ENCODE measurements around the gene SLC15A4. TPM values are rescaled to one million over a fixed set of nuclear protein-coding genes. Genes with fewer than 3 reads are reported as not detected.

The SLC15A4 gene
- total RNA-seq, 2 donors from 2014 or later: 116 to 165 TPM

DNA sequence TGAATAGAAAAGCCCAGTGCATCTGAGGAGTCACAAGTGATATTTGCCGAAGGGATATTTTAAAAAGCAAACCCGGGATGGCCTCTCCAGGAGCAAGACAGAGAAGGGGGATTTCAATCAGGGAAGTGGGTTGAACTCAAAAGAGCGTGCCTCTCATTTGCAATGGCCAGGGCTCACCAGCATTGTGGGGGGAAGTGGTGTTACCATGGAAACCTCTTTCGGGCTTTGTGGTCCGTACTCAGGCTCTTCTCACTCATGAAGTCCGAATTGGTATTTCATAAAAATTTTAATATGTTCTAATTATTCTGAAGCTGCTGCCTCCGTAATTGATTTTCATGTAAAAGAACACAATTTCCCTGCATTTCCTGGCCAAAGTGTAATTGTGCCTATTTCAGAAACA lies 79.8 kb downstream of the SLC15A4 start:
- no peak overlapping the region for H3K4me3 ChIP-seq
- H3K9me3 ChIP-seq: no peaks in the 10 kb centered on the region
- no peaks in the 10 kb centered on the region for H3K4me1 ChIP-seq (ENCODE audit: control insufficient read depth in 1 of 2, low read depth in 2 of 2)
- ATAC-seq (ENCODE audit: insufficient number of reproducible peaks, low FRiP score, low read depth) (no peak), DNase-seq (ENCODE audit: low spot score) (no peak)
- no peaks in the 10 kb centered on the region for H3K27me3 ChIP-seq (replicated peaks; ENCODE audit: insufficient read depth)
- no peaks in the 10 kb centered on the region for H3K36me3 ChIP-seq
- TF ChIP-seq, protein P1, sequence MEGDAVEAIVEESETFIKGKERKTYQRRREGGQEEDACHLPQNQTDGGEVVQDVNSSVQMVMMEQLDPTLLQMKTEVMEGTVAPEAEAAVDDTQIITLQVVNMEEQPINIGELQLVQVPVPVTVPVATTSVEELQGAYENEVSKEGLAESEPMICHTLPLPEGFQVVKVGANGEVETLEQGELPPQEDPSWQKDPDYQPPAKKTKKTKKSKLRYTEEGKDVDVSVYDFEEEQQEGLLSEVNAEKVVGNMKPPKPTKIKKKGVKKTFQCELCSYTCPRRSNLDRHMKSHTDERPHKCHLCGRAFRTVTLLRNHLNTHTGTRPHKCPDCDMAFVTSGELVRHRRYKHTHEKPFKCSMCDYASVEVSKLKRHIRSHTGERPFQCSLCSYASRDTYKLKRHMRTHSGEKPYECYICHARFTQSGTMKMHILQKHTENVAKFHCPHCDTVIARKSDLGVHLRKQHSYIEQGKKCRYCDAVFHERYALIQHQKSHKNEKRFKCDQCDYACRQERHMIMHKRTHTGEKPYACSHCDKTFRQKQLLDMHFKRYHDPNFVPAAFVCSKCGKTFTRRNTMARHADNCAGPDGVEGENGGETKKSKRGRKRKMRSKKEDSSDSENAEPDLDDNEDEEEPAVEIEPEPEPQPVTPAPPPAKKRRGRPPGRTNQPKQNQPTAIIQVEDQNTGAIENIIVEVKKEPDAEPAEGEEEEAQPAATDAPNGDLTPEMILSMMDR (IDR thresholded peaks at IDR 0.05): no peak
- no peak overlapping the region for H3K27ac ChIP-seq

Other genes starting within 250 kb of the SLC15A4 start
- gene GLT1D1, start 29.5 kb upstream of the SLC15A4 start, total RNA-seq: under 1 TPM; 0.68 to 0.85 TPM